HT1080 (cell line): ENCODE data around the gene MDP1. TPM values are rescaled to one million over a fixed set of nuclear protein-coding genes. Genes with fewer than 3 reads are reported as not detected.

ENCODE experiments used
- small RNA-seq: library from RNA; depleted of rRNA; stranded (forward); fragments of <200 nt; gene quantifications from one replicate; pipeline ENCODE3, GENCODE V24; 2014
- total RNA-seq: library from RNA; depleted of rRNA; stranded (reverse); fragments of >200 nt; shearing (Covaris generic); gene quantifications from 2 replicates; pipeline ENCODE4 v1.2.3, GENCODE V29; 2014; rRNA removed

MDP1 gene
- total RNA-seq, 1 experiment from 2014 or later: 12.3 TPM

Small RNA genes within 50 kb of the gene (small RNA-seq; reads per million reads assigned to genes)
- gene AL136295.4 (not detected), gene CHMP4A (not detected), gene IPO4 (not detected), gene IRF9 (not detected), gene MDP1 (not detected)

Other genes with a start within 250 kb of the MDP1 start
- 24.6 and 31.5 TPM in 2 replicates for gene DHRS4L2, start 227.1 kb downstream of the MDP1 start, total RNA-seq
- 0.07 and 0.11 TPM in 2 replicates for gene CARMIL3, start 164.1 kb downstream of the MDP1 start, total RNA-seq
- not detected in 2 replicates for gene CPNE6, start 144.5 kb downstream of the MDP1 start, total RNA-seq
- gene PCK2, start 121.8 kb downstream of the MDP1 start, total RNA-seq: 27.1 and 29.3 TPM in 2 replicates
- 37.2 and 46.7 TPM in 2 replicates for gene DCAF11, start 101.3 kb downstream of the MDP1 start, total RNA-seq
- 1.3 and 4.4 TPM in 2 replicates for gene NRL, start 101.1 kb downstream of the MDP1 start, total RNA-seq
- 0.63 TPM in 1 of 2 replicates, not detected in the other for gene FITM1, start 85.4 kb downstream of the MDP1 start, total RNA-seq
- gene PSME1, start 79.9 kb downstream of the MDP1 start, total RNA-seq: 130 and 149 TPM in 2 replicates
- 30.2 and 32.2 TPM in 2 replicates for gene EMC9, start 74.5 kb downstream of the MDP1 start, total RNA-seq
- 224 and 243 TPM in 2 replicates for gene PSME2, start 69.5 kb downstream of the MDP1 start, total RNA-seq
- gene RNF31, start 68.6 kb downstream of the MDP1 start, total RNA-seq: 57.7 and 69.8 TPM in 2 replicates
- 5.0 and 7.8 TPM in 2 replicates for gene IRF9, start 54.8 kb downstream of the MDP1 start, total RNA-seq
- gene REC8, start 44.0 kb downstream of the MDP1 start, total RNA-seq: 0.53 and 1.0 TPM in 2 replicates
- gene IPO4, start 27.2 kb downstream of the MDP1 start, total RNA-seq: 242 and 273 TPM in 2 replicates
- 54.0 and 68.3 TPM in 2 replicates for gene TM9SF1, start 20.6 kb downstream of the MDP1 start, total RNA-seq
- gene TSSK4, start 10.4 kb downstream of the MDP1 start, total RNA-seq: 0.13 TPM in 1 of 2 replicates, not detected in the other
- 20.0 and 44.4 TPM in 2 replicates for gene CHMP4A, start 2.6 kb downstream of the MDP1 start, total RNA-seq
- gene NEDD8, start 16.3 kb upstream of the MDP1 start, total RNA-seq: 307 and 368 TPM in 2 replicates
- gene GMPR2, start 16.9 kb upstream of the MDP1 start, total RNA-seq: 92.5 and 107 TPM in 2 replicates
- gene TINF2, start 26.6 kb upstream of the MDP1 start, total RNA-seq: 47.2 and 52.4 TPM in 2 replicates
- gene TGM1, start 47.1 kb upstream of the MDP1 start, total RNA-seq: 0.76 and 1.4 TPM in 2 replicates
- 24.0 and 24.5 TPM in 2 replicates for gene RABGGTA, start 55.5 kb upstream of the MDP1 start, total RNA-seq
- gene DHRS1, start 83.7 kb upstream of the MDP1 start, total RNA-seq: 6.0 and 6.9 TPM in 2 replicates
- 21.1 and 25.6 TPM in 2 replicates for gene NOP9, start 83.8 kb upstream of the MDP1 start, total RNA-seq
- 0.10 TPM in 1 of 2 replicates, not detected in the other for gene CIDEB, start 91.9 kb upstream of the MDP1 start, total RNA-seq
- 5.0 and 7.8 TPM in 2 replicates for gene LTB4R2, start 94.1 kb upstream of the MDP1 start, total RNA-seq
- 3.8 and 6.5 TPM in 2 replicates for gene LTB4R, start 95.4 kb upstream of the MDP1 start, total RNA-seq
- not detected in 2 replicates for gene ADCY4, start 119.0 kb upstream of the MDP1 start, total RNA-seq
- gene RIPK3, start 123.9 kb upstream of the MDP1 start, total RNA-seq: 0.08 TPM in 1 of 2 replicates, not detected in the other
- gene NFATC4, start 152.1 kb upstream of the MDP1 start, total RNA-seq: 0.32 TPM in 1 of 2 replicates, not detected in the other
- gene NYNRIN, start 182.9 kb upstream of the MDP1 start, total RNA-seq: 0.03 and 0.05 TPM in 2 replicates
- gene CBLN3, start 213.6 kb upstream of the MDP1 start, total RNA-seq: 0.35 and 0.84 TPM in 2 replicates
- 18.0 and 20.8 TPM in 2 replicates for gene KHNYN, start 213.9 kb upstream of the MDP1 start, total RNA-seq
- 11.7 and 21.9 TPM in 2 replicates for gene SDR39U1, start 226.7 kb upstream of the MDP1 start, total RNA-seq